NCI-H748 (cell line): ENCODE results near the gene BPIFB4.
"Not testable (repeated sequence)": the region's sequence is repeated elsewhere in the genome, so short reads cannot be mapped to it uniquely, and the experiment has no call there.

Experiments
- DNase-seq: peaks from one replicate; lab custom pipeline; 2025; ENCODE audit not compliant: unreplicated experiment; lab: John Stamatoyannopoulos, UW

BPIFB4 gene

GRCh38 chr20:33079259-33079658, at the start of gene BPIFB4:
Gene BPIFB4 (plus strand): TSS chr20:33079643. CDS start chr20:33081527, 1,884 bp downstream.
- DNase-seq = no peak

GRCh38 chr20:33030076-33030475, 49.4 kb upstream of the BPIFB4 start:
- DNase-seq = no peak

- no peak for DNase-seq
Observed at GRCh38 chr20:33030569-33030968, 48.9 kb upstream of the BPIFB4 start.

GRCh38 chr20:33031531-33031930, 47.9 kb upstream of the BPIFB4 start, which contains the start of gene BPIFB6:
Gene BPIFB6 (plus strand): TSS chr20:33031648. CDS start chr20:33031648, 0 bp downstream.
- no peak for DNase-seq

GRCh38 chr20:33032555-33032954, 46.9 kb upstream of the BPIFB4 start:
- DNase-seq = no peak

GRCh38 chr20:33033381-33033780, 46.1 kb upstream of the BPIFB4 start:
- no peak for DNase-seq

GRCh38 chr20:33034115-33034514, 45.3 kb upstream of the BPIFB4 start:
- DNase-seq = no peak

- DNase-seq = no peak
Observed at GRCh38 chr20:33034901-33035492, 44.4 kb upstream of the BPIFB4 start.

GRCh38 chr20:33037456-33037855, 42.0 kb upstream of the BPIFB4 start:
- no peak for DNase-seq

- DNase-seq = no peak
Observed at GRCh38 chr20:33038243-33038642, 41.2 kb upstream of the BPIFB4 start.

GRCh38 chr20:33042430-33042829, 37.0 kb upstream of the BPIFB4 start:
- no peak for DNase-seq

- DNase-seq = no peak
Observed at GRCh38 chr20:33042983-33043730, 36.3 kb upstream of the BPIFB4 start.

- no peak for DNase-seq
Observed at GRCh38 chr20:33043731-33044181, 35.7 kb upstream of the BPIFB4 start.

GRCh38 chr20:33045129-33045721, 34.2 kb upstream of the BPIFB4 start:
- DNase-seq = not testable (repeated sequence)

- no peak for DNase-seq
Observed at GRCh38 chr20:33046412-33046811, 33.0 kb upstream of the BPIFB4 start.

GRCh38 chr20:33051333-33051732, 28.1 kb upstream of the BPIFB4 start:
- DNase-seq = no peak

- DNase-seq = no peak
Observed at GRCh38 chr20:33053291-33054106, 25.9 kb upstream of the BPIFB4 start, which contains the start of gene BPIFB3. Gene BPIFB3 (plus strand): TSS chr20:33053903. CDS start chr20:33055436, 1,533 bp downstream.

GRCh38 chr20:33054381-33054780, 25.1 kb upstream of the BPIFB4 start:
- no peak for DNase-seq

- DNase-seq = no peak
Observed at GRCh38 chr20:33054791-33055190, 24.7 kb upstream of the BPIFB4 start.

GRCh38 chr20:33059136-33059535, 20.3 kb upstream of the BPIFB4 start:
- no peak for DNase-seq

GRCh38 chr20:33059741-33060390, 19.6 kb upstream of the BPIFB4 start:
- DNase-seq = peak; percentile 15
